Fibroblast of lung (primary cell): ENCODE data around the gene RBM4B. TPM values are rescaled to one million over a fixed set of nuclear protein-coding genes. Genes with fewer than 3 reads are reported as not detected.
"Not testable (repeated sequence)": the region's sequence is repeated elsewhere in the genome, so short reads cannot be mapped to it uniquely, and the experiment has no call there.

ENCODE experiments used
- DNase-seq, 2 donors: peaks; one replicate each; pipeline versions ENCODE4 v3.0.0 to v3.0.0-alpha.2; 2010; ENCODE audit warnings: low read depth in 2 of 2
- H2AFZ ChIP-seq: 2 replicates; pipeline ENCODE4 v1.5.1; 2012; ENCODE audit warnings: low read length, control low read depth, inconsistent platforms
- H3K27ac ChIP-seq: 2 replicates; pipeline ENCODE4 v1.5.1; 2011; ENCODE audit warnings: low read length, control low read depth; ENCODE audit not compliant: insufficient read depth
- H3K27me3 ChIP-seq: 2 replicates; pipeline ENCODE4 v1.5.1; 2011; ENCODE audit warnings: mild to moderate bottlenecking, low read length; ENCODE audit not compliant: control insufficient read depth, insufficient read depth
- H3K36me3 ChIP-seq: 2 replicates; pipeline ENCODE4 v1.5.1; 2011; ENCODE audit warnings: low read length; ENCODE audit not compliant: control insufficient read depth, insufficient read depth
- H3K4me1 ChIP-seq: 2 replicates; pipeline ENCODE4 v1.5.1; 2011; ENCODE audit warnings: low read length; ENCODE audit not compliant: control insufficient read depth, insufficient read depth; ENCODE audit errors: extremely low read depth
- H3K4me2 ChIP-seq: 2 replicates; pipeline ENCODE4 v1.5.1; 2011; ENCODE audit warnings: low read length, control low read depth; ENCODE audit not compliant: insufficient read depth; ENCODE audit errors: extremely low read depth
- H3K4me3 ChIP-seq, 4 experiments: fragments of 200-600 bp in 1 of 4; sonication (generic) in 1 of 4; replicated peaks in 1 of 4; 2 replicates each; pipeline ENCODE4 v1.5.1; 2011 to 2016; ENCODE audit warnings: low read length in 4 of 4, low read depth in 3 of 4, mild to moderate bottlenecking in 3 of 4, control low read depth in 2 of 4, inconsistent platforms in 1 of 4, mixed read lengths in 1 of 4; ENCODE audit not compliant: insufficient read depth in 1 of 4; ENCODE audit errors: control extremely low read depth in 1 of 4
- H3K79me2 ChIP-seq: 2 replicates; pipeline ENCODE4 v1.5.1; 2012; ENCODE audit warnings: mild to moderate bottlenecking, low read length, inconsistent platforms; ENCODE audit not compliant: control insufficient read depth, insufficient read depth
- H3K9ac ChIP-seq: 2 replicates; pipeline ENCODE4 v1.5.1; 2011; ENCODE audit warnings: mild to moderate bottlenecking, low read length, control low read depth; ENCODE audit not compliant: insufficient read depth
- H3K9me3 ChIP-seq: 2 replicates; pipeline ENCODE4 v1.5.1; 2012; ENCODE audit warnings: low read depth, low read length; ENCODE audit not compliant: control insufficient read depth, insufficient read depth
- H4K20me1 ChIP-seq: 2 replicates; pipeline ENCODE4 v1.5.1; 2011; ENCODE audit warnings: low read length; ENCODE audit not compliant: control insufficient read depth, insufficient read depth; ENCODE audit errors: extremely low read depth
- CTCF ChIP-seq, 2 donors: IDR thresholded peaks in 1 of 2; conservative IDR thresholded peaks in 1 of 2; 1 replicate in 1 of 2; 2 replicates in 1 of 2; pipeline ENCODE4 v1.5.1; 2011 to 2012; ENCODE audit warnings: low read length in 2 of 2, control low read depth in 1 of 2, inconsistent platforms in 1 of 2, low read depth in 1 of 2, mild to moderate bottlenecking in 1 of 2
- EZH2 ChIP-seq: IDR thresholded peaks from 2 replicates; pipeline ENCODE4 v1.5.1; 2012; ENCODE audit warnings: low read length, control low read depth, mild to moderate bottlenecking; ENCODE audit errors: missing control alignments
- polyA plus RNA-seq, 2 donors: library from polyadenylated mRNA; depleted of rRNA in 1 of 2; stranded (reverse) in 1 of 2; unstranded in 1 of 2; fragments of >200 nt; gene quantifications; 2 replicates each; pipeline ENCODE4 v1.2.1, GENCODE V29; 2011 to 2012; ENCODE audit warnings: missing spikeins in 1 of 2
- total RNA-seq: library from RNA; depleted of rRNA; stranded (reverse); fragments of >200 nt; gene quantifications from 2 replicates; pipeline ENCODE4 v1.2.1, GENCODE V29; 2014

The RBM4B gene
- total and polyA plus RNA-seq, 2 donors (not counting 1 experiment from before 2014, with no cell fraction given): 24.6 to 28.4 TPM

GRCh38 chr11:66725114-66725513 lies 47.4 kb upstream of the RBM4B start:
- H3K36me3 ChIP-seq: no peaks in the 10 kb centered on the region
- DNase-seq: no peak
- H3K4me2 ChIP-seq: no peak overlapping the region
- H3K4me3 ChIP-seq: no peak overlapping the region
- H3K9ac ChIP-seq: no peak overlapping the region
- H2AFZ ChIP-seq: no peak overlapping the region
- no peak overlapping the region for H3K27ac ChIP-seq
- H3K79me2 ChIP-seq: no peaks in the 10 kb centered on the region
- H3K27me3 ChIP-seq: peaks cover 45% of the 10 kb centered on the region
- no peaks in the 10 kb centered on the region for H3K9me3 ChIP-seq
- no peaks in the 10 kb centered on the region for H4K20me1 ChIP-seq
- no peak for TF ChIP-seq EZH2
- TF ChIP-seq CTCF (conservative IDR thresholded peaks at IDR 0.05 in 1 of 2, IDR thresholded peaks at IDR 0.05 in 1 of 2; ENCODE audit: low read depth in 1 of 2, low read length in 2 of 2): no peak
- H3K4me1 ChIP-seq: no peaks in the 10 kb centered on the region

- not testable (repeated sequence) for H3K36me3 ChIP-seq, DNase-seq, H4K20me1 ChIP-seq, H3K4me3 ChIP-seq, H3K9ac ChIP-seq, H3K27ac ChIP-seq, H3K9me3 ChIP-seq, H3K4me2 ChIP-seq, H2AFZ ChIP-seq, H3K79me2 ChIP-seq, H3K4me1 ChIP-seq
- H3K27me3 ChIP-seq: peaks cover 42% of the 10 kb centered on the region
Measured at GRCh38 chr11:66724167-66724566, 46.5 kb upstream of the RBM4B start.

GRCh38 chr11:66723693-66724092 lies 46.0 kb upstream of the RBM4B start:
- Histone ChIP-seq H2AFZ (no peak overlapping the region), H3K36me3 (no peaks in the 10 kb centered on the region), H3K27me3 (peaks cover 37% of the 10 kb centered on the region), H3K27ac (no peak overlapping the region), H3K4me3 (no peak overlapping the region), H4K20me1 (no peaks in the 10 kb centered on the region), H3K4me1 (no peaks in the 10 kb centered on the region), H3K9ac (no peak overlapping the region), H3K4me2 (no peak overlapping the region), H3K9me3 (no peaks in the 10 kb centered on the region), H3K79me2 (no peaks in the 10 kb centered on the region)
- no peak for TF ChIP-seq EZH2
- TF ChIP-seq CTCF (conservative IDR thresholded peaks at IDR 0.05 in 1 of 2, IDR thresholded peaks at IDR 0.05 in 1 of 2; ENCODE audit: low read depth in 1 of 2, low read length in 2 of 2): no peak
- no peak for DNase-seq
